GM21825 (cell line): ENCODE measurements around the gene CETP.
"Not testable (repeated sequence)": the region's sequence is repeated elsewhere in the genome, so short reads cannot be mapped to it uniquely, and the experiment has no call there.

Experiments used
- ATAC-seq: cut with Tn5 transposase; IDR thresholded peaks from one replicate; pipeline ENCODE4 v1.9.1; 2021; ENCODE audit warnings: mild to moderate bottlenecking, moderate library complexity; ENCODE audit not compliant: unreplicated experiment

CETP gene

DNA sequence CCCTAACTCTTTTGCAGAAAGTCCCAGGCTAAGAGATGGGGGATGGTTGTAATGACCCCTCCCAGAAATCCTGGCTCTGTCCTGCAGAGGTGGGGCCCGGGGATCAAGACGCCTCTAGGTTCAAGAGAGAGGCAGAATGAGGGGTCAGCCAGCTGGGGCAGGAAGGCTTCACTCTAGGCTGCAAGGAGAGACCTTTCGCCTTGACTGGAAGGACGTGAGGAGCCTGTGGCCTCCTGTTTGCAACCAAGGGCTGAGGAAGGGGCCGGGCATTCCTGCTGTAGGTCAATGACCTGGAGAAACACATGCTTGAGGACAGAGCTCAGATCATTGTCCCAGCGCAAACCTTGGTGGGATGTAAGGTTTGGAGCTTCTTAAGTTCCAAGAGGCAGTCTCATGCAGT is 8.7 kb upstream of the CETP start:
- no peak for ATAC-seq

DNA sequence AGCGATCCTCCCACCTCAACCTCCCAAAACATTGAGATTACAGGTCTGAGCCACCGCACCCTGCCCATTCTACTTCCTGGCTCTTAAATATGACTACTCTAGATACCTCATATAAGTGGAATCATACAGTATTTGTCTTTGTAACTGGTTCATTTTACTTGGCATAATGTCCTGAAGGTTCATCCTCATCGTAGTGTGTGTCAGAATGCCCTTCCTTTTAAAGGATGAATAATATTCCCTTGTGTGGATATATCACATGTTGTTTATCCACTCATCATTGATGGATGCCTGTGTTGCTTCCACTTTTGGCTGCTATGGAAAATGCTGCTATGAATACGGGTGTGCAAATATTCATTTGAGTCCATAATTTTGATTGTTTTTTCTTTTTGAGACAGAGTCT is 5.7 kb upstream of the CETP start:
- ATAC-seq: no peak

DNA sequence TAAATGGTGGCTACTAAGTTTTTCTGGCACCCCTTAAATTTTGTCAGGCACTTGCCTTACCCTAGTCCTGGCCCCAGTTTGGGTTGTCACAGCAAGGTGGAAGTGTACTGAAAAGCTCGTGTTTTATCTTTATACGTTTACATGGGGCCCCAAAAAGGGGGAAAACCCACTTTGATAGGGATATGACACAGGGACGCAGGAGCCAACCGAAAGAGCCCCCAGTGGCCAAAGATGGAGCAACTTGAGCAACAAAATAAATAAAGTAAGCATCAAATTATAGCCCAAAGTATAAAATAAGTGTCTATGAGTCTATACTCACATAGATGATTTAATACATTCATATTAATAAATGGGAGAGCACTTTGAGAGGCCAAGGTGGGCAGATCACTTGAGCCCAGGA is 5.0 kb upstream of the CETP start:
- no peak for ATAC-seq

DNA sequence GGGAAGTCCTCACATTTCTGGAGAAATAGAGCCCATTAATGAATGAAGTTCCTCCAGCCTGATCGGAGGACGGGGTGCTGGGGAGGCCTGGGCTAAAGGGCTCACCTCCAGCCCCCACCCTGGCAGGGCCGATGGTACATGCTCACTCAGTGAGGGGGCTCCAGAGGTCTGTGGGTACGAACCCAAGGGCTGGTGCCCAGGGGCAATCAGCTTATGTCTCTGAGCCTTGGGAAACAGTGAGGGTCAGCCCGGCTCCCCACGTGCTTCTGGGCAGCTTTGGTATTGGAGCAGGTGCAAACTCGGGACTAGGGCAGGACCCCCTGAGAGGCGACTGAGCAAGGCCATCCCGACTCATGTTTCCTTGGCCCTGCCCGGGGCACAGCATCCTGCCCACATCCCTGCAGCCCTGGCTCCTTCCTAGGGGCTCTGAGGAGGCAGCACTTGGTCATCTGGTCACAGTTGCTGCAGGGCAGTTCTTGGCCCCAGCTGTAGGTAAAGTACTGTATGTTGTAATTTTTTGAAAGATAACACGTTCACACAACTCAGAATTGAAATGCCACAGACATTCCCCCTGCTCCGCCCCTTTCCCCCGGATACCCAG is 969 bp upstream of the CETP start:
- no peak for ATAC-seq

DNA sequence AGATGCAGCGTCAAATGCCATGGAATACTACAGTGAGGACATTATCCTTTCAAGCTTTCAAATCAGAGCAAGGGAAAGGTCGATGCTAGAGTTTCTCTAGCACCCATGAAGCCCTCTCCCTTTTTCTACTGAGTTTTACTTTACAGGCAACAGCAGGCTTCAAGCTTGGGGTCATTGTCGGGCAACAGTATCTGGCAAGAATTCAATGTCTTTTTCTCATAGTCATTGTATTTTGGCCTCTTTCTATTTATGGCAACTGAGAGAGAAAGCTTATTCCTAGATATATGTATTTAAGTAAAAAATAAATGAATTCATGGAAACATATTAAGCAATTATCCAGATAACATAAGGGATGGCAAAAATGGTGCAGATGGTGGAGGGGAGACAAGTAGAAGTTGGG is 364 bp upstream of the CETP start:
- ATAC-seq: no peak

DNA sequence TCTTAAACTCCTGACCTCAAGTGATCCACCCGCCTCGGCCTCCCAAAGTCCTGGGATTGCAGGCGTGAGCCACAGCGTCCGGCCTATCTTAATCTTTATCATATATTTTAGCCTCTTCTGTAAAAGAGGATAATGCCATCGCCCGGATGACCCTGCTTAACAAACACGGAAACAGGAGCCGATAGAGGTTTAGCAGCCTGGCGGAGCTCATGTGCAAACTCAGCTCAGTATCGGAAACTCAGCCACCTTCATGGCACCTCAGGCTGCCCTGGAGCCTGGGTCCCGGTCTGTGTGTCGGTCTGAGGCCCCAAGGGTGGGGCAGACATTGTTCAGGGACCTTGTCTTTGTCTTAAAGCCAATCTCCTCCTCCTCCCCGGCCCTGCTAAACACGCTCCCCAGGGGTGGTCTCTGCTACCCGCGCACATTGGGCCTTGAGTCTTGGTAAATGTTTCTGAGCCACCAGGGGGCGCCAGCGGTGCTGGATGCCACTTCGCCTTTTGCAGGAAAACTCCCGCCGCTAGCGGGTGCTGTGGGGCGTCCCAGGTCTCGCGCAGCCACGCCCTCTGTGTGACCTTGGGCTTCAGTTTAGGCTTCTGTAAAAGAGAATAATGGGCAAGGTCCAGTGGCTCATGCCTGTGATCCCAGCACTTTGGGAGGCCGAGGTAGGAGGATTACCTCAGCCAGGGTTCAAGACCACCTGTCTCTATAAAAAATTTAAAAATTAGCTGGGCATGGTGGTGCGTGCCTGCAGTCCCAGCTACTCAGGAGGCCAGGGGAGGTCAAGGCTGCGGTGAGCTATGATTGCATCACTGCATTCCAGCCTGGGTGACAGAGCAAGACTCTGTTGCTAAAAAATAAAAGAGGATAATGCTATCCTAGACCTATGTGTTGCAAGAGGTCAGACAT is 2.7 kb downstream of the CETP start:
- peak; percentile 52 for ATAC-seq

DNA sequence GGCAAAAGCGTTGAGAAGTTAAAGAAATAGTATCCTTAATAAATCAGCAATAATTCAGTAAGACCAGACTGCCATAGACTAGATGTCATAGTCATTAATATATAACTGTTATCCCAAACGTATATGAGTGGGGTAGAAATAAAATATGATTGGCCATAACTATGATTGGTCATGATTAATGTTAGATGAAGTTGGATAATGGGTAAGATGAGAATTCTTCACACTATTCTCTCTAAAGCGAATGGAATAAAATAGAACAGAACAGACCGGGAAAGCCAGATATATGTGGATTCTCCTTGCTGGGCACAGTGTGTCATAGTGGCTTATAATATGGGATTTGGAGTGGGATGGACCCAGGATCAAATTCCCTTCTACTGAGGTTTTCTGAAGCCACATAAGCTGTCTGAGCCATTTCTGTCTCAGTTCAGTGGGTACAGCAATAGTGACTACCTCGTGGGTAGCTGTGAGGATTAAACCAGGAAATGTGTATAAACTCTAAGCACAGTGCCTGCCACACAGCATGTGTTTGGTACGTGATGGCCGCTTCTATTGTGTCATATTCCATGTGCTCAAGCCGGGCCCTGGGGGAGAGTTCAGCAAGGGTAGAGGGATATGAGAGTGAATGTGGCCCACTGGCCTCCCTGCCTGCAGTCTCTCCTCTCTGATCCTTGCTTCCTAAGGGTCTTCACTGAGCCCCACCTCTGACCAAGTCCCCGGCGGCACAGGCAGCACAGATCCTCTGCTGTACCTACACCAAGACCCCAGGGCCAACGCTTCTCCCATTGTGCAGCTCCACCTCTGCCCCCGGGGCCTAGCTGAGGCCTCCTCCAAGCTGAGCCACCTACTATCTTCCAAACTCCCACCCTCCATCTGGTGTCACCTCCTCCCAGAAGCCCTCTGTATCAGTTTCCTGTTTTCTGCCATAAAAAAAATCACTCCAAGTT is 3.7 kb downstream of the CETP start:
- no peak for ATAC-seq

DNA sequence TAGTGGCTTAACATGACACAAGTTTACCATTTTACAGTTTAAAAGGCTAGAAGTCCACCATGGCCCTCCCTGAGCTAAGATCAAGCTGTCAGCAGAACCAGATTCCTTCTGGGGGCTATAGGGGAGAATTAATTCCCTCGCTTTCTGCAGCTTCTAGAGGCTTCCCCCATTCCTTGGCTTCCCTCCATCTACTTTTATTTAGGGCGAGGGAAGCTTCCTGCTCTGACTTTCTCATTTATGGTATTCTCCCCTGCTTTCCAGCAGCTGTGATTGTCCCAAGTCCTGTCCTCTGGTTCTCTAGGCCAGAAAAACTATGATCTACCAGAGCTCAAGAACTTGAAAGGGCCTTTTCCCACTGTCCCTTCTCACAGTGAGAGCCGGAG is 4.3 kb downstream of the CETP start:
- no peak for ATAC-seq

DNA sequence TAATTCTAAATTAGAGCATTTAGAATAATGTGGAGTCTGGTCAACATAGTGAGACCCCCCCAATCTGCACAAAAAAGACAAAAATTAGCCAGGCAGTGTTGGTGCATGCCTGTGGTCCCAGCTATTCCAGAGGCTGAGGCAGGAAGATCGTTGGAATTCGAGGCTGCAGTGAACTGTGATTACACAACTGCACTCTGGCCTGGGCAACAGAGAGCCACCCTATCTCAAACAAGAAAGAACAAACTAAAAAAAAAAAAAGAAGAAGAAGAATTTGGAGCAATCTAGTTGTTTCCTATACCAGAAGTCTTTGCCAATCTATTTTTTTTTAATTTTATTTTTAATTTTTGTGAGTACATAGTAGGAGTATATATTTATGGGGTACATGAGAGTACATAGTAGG is 6.0 kb downstream of the CETP start:
- no peak for ATAC-seq

DNA sequence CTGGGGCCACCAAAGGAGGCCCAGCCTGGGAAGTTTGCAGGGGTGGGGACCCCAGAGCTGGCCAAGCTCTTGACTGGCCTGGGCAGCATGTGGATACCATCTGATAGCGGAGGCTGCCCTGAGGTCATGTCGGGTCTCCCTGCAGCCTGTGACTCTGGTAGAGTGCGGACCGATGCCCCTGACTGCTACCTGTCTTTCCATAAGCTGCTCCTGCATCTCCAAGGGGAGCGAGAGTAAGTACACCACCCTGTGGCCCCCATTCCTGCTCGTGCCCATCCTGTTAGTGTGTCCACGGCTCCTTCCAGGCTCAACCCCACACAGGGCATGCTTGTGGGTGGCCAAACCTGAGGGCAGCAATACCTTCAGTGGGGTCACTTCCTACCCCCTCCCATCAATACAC is 8.0 kb downstream of the CETP start:
- ATAC-seq: no peak

DNA sequence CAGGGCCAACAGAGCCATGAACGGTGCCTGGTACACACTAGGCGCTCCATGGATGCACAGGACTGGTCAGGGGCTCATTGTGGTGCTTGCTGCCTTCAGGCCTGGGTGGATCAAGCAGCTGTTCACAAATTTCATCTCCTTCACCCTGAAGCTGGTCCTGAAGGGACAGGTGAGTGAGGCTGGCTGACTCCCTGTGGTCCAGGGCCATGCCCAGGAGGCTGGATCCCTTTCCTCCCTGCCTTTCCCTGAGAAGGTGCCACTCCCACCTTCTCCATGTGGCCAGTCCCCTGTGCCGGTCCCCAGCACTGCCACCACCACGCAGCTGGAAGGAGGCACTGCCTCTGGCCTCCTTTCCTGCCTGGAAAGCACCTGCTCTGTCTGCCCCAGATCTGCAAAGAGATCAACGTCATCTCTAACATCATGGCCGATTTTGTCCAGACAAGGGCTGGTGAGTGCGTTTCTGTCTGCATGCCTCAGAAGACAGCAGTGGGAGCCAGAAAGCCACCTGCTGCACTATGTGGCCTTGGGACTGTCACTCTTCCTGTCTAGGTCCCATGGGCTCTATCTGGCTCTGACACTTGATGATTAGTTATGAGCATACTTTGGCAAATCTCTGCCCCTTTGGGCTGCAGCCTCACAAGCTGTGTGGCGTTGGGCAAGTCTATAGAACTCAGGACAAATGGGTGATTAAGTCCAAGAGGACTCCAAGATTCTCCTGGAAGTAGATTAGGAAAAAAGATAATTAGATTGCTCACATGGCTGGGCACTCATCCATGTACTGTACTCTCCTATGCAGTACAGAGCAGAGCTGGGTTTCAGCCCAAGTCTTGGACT is 9.4 kb downstream of the CETP start:
- ATAC-seq: peak; percentile 90

DNA sequence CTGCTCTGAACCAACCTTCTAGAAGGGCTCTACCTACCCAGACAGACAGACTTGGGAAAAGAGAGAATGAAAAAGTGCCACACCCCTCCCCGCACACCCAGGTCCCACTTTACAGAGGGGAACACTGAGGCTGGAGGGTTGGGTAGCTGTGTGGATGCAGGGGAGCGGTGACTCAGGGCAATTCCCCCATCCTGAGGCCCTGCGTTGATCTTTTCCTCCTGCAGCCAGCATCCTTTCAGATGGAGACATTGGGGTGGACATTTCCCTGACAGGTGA is 10.0 kb downstream of the CETP start:
- ATAC-seq: no peak

DNA sequence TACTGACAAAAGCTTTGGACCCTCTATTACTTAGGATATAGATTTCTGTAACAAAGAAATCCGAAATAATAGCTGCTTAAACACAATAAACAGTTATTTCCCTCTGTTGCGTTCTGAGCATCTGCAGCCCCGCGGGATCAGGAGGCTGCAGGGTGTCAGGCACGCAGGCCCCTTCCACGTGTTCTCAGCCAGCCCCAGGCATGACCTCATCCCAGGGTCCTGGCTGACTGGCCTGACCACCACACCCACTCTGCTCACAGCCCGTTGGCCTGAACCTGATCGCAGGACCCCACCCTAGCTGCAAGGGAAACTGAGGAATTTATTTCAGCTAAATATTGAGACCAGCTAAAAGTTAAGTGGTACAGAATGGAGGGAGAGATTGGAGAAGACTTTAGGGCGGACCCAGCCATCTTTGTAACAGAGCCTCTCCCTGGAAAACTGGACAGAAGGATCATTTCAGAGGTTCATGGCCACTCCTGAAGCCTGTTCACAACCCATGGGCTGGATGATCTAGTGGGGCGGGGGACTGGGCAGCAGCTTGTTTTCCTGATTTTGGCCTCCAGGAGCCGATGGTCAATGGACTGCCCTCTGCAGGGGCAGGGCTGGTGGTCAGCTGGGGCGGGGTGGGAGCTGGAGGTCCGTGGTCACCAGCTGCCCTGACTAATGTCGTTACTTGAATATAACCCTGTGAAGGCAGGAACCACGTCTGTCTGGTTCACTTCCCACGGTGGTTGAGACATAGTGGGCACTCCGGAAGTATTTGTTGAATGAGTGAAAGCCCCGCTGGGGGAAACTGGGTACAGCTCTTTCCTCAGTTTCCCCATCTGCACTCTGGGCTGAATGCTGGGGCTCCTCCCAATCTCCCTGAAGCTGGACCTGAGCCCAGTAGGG is 10.9 kb downstream of the CETP start:
- no peak for ATAC-seq

DNA sequence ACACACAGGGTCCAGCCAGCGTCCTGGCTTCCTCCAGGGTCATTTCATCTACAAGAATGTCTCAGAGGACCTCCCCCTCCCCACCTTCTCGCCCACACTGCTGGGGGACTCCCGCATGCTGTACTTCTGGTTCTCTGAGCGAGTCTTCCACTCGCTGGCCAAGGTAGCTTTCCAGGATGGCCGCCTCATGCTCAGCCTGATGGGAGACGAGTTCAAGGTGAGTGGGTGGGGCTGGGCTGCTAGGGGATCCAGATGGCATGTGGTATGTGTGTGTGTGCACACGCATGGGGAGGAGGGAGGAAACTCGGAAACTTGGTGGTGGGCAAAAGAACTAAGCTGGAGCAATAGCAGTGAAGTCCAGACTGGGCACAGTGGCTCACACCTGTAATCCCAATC is 11.5 kb downstream of the CETP start:
- no peak for ATAC-seq

DNA sequence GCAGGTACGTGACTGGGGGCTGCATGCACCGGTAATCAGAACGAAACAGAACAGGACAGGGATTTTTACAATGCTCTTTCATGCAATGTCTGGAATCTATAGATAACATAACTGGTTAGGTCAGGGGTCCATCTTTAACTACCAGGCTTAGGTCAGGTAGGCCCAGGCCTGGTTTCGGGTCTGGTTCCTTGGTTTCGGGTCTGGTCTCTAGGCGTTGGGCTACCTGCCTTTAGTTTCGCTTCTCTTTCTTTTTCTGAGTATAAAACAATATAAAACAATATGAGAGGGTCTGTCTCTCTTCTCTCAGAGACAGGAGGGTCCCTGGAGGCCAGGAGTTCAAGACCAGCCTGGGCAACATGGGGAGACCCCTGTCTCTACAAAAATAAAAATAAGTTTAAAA is 12.1 kb downstream of the CETP start:
- ATAC-seq: not testable (repeated sequence)

DNA sequence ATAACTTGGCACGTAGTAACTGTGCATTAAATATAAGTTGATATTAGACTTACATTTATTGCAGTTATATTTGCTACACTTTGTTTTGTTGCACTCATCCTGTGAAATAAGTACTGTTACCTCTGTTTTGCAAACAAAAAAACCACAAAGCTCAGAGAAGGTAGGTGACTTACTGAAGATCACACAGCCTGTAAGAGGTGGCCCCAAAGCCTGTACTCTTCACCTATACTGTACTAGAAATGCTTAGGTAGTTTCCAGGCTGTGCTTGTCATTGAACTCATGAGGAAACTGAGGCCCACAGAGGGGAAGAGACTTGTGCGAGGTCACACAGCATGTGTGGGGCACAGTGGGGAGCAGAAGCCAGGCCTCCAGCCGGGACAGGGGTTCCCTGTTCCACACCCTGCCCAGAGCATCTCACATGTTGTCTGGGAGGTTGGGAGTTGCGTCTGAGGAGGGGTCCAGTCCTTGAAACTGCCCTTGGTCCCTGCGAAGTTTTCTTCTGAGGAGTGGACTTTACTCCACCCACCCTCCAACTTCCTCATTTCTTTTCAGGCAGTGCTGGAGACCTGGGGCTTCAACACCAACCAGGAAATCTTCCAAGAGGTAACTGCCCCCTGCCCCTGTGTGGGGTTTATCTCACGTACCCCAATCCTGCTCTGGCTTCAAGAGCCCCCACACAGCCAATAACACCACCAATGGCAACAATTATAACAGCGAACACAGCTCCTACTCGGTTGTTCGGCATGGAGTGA is 13.0 kb downstream of the CETP start:
- no peak for ATAC-seq

DNA sequence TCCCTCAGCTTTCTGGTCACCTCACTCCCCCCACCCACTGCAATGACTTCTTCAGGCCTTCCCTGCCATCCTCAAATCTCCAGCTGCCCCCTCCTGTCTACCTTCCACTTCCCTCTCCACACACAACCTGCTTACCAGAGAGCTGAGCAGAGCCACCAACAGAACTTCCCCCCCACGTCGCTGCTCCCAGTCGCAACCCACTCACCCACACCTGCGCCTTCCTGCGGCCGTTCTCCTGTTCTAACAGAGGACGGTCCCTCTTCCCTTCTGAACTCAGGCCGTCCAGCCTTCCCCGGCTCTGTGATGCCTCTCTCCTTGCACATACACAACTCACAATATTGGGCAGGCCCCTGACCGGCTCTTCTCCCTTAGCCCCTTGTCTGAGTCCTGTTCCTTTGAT is 14.0 kb downstream of the CETP start:
- ATAC-seq: no peak

DNA sequence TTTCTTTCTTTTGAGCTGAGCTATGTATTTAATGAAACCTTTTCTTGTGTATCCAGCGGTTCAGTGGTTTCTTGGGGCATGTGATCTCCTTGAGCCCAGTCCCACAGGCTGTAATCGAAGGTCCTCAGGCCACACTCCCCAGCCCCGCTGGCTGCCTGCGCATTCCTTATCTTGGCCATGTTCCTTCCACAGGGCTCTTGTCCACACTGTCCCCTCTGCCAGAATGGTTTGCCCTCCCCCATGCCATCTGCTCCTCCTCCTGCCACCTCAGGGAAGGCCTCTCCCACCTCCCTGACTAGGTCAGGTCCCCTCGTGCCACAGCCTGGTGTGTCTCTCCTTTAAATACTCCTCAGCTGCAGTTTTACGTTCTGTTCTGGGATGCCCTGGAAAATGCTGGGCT is 15.5 kb downstream of the CETP start:
- ATAC-seq: no peak

DNA sequence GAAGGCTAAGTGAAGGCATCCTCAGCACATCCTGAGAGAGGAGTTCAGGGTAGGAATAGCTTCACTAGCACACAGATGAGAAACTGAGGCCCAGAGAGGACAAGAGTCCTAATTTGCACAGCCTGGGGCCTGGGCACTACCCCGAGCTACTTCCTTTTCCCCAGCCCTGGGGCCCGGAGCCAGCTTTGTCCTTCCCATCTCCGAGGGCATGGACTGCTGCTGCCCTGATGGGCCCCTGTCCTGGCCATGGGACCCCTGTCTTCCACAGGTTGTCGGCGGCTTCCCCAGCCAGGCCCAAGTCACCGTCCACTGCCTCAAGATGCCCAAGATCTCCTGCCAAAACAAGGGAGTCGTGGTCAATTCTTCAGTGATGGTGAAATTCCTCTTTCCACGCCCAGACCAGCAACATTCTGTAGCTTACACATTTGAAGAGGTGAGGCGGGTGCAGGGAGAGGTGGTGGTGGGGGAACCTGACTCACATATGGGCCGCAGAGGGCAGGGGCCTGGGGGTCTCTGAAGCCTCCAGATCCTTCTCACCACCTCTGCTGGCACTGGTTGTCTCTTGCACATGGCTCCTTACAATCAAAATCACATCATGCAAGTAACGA is 16.2 kb downstream of the CETP start:
- ATAC-seq: no peak
